ENCODE measurements around the gene CHD9NB.

The CHD9NB gene

DNA sequence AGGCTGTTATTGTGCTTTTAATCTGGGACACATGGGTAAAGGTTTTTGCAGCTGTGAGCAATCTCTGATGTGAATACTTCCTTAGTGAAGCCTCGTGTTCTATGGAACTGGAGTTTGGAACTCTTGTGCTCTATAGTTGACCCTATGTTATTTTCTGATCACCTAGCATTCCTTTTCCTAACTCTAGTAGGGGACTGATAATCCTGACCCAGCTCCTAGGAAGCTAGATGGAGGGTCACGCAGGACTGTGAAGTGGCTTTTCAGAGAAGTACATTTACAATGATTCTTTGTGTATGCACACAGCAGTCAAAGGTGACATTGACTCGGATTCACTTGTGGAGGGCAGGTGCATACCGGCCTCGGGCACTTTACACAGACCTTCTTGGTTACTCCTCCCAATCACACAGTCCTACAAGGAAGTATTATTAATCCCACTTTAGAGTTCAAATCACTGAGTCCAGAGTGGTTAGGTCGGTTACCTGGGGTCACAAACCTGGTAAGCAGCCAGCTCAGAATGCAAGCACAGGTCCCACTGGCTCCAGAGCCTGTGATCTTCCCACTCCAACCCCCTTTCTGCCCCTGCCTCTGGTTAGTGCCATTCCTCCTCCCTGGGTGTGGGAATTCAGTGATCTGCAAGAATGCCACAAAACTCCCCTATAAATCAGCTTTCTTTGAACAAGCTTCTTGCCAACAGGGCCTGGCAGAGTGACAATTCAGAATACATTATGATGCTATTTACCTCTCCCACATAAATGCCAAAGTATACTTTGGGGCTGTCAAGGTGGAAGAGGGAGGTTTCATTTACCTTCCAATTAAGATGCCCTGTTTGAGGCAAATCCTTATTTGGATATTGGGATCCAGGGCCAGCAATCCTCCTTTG lies 7.1 kb downstream of the CHD9NB start:
- Histone ChIP-seq H3K9me3 (no peaks in the 10 kb centered on the region), H3K36me3 (no peaks in the 10 kb centered on the region), H3K4me3 (ENCODE audit: low read depth in 1 of 2, low read length in 1 of 2) (no peak overlapping the region), H3K27me3 (peaks cover 19% of the 10 kb centered on the region), H3K27ac (no peak overlapping the region), H3K4me1 (ENCODE audit: control insufficient read depth in 1 of 2, insufficient read depth in 1 of 2, low read depth in 1 of 2, low read length in 1 of 2) (no peaks in the 10 kb centered on the region)
- TF ChIP-seq, protein P1, sequence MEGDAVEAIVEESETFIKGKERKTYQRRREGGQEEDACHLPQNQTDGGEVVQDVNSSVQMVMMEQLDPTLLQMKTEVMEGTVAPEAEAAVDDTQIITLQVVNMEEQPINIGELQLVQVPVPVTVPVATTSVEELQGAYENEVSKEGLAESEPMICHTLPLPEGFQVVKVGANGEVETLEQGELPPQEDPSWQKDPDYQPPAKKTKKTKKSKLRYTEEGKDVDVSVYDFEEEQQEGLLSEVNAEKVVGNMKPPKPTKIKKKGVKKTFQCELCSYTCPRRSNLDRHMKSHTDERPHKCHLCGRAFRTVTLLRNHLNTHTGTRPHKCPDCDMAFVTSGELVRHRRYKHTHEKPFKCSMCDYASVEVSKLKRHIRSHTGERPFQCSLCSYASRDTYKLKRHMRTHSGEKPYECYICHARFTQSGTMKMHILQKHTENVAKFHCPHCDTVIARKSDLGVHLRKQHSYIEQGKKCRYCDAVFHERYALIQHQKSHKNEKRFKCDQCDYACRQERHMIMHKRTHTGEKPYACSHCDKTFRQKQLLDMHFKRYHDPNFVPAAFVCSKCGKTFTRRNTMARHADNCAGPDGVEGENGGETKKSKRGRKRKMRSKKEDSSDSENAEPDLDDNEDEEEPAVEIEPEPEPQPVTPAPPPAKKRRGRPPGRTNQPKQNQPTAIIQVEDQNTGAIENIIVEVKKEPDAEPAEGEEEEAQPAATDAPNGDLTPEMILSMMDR (IDR thresholded peaks at IDR 0.05) = no peak

DNA sequence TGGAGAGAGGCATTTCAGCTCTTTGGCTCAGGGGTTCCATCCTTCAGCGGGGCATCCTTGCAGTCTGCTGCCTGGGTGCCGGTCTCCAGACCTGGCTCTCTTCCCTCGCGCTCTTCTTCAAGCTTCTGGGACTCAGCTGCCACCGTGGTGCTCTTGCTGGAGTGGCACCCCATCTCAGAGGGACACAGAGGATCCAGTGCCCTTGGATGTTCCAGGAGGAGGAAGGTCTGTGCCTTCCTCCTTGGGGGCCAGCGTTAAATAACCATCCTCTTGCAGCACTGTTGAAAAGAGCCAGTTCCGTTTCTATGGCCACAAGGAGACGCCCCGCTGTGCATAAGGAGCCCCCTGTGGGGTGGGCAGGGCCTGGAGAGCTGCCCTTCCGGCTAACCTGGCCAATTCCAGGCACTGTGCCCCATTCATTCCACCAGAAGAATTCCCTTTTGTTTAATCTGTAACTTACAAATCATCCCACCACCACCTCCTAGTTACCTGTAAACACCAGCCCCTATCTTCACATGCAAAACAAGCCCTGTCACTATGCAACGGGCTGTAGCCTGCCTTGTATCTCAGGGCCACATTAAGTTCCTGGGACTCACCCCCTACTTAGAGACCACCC lies 8.6 kb downstream of the CHD9NB start:
- TF ChIP-seq, protein P1 (IDR thresholded peaks at IDR 0.05) = no peak
- peaks cover 19% of the 10 kb centered on the region for H3K27me3 ChIP-seq
- no peak overlapping the region for H3K27ac ChIP-seq
- no peak overlapping the region for H3K4me3 ChIP-seq (ENCODE audit: low read depth in 1 of 2, low read length in 1 of 2)
- no peaks in the 10 kb centered on the region for H3K9me3 ChIP-seq
- no peaks in the 10 kb centered on the region for H3K4me1 ChIP-seq (ENCODE audit: control insufficient read depth in 1 of 2, insufficient read depth in 1 of 2, low read depth in 1 of 2, low read length in 1 of 2)
- H3K36me3 ChIP-seq = no peaks in the 10 kb centered on the region

DNA sequence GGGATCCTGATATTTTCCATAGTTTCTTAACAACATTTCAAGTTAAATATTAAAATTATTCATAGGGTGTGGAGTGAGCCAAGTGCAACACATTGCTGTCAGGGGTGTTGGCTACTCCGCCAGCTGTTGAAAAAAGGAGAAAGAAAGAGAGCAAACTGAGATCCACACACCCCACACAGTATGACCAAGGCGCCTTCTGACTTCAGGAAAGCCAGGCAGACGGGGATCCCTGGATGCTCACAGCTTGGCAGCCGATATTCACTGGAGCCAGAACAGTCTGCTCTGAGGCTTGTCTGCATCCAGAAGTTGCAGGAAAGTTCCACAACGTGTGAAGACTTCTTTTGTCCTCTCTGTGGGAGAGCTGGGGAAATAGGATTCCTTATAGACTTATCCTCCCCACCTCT lies 9.3 kb downstream of the CHD9NB start:
- peaks cover 19% of the 10 kb centered on the region for H3K27me3 ChIP-seq
- H3K9me3 ChIP-seq = no peaks in the 10 kb centered on the region
- no peaks in the 10 kb centered on the region for H3K4me1 ChIP-seq (ENCODE audit: control insufficient read depth in 1 of 2, insufficient read depth in 1 of 2, low read depth in 1 of 2, low read length in 1 of 2)
- H3K27ac ChIP-seq = no peak overlapping the region
- H3K36me3 ChIP-seq = no peaks in the 10 kb centered on the region
- TF ChIP-seq, protein P1 (IDR thresholded peaks at IDR 0.05) = no peak
- no peak overlapping the region for H3K4me3 ChIP-seq (ENCODE audit: low read depth in 1 of 2, low read length in 1 of 2)

DNA sequence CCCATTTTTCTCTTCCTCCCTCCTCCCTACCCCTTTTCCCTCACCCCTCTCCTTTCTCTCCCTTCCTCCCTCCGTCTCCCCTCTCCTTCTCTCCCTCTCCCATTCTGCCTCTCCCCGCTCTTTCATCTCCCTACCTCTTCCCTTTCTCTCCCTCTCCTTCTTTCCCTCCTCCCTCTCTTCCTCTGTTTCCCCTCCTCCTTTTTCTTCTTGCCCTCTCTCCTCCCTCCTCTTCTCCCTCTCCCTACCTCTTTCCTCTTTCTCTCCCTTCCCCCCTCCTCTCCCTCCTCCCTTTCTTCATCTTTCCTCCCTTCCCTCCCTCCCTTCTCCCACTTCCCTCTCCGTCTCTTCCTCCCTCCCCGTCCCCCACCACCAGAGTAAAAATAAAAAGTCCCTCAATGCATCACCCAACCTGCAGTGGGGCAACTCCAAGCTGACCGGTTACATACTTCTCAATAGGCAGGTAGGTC lies 10.4 kb downstream of the CHD9NB start:
- Histone ChIP-seq H3K9me3 (no peaks in the 10 kb centered on the region), H3K27me3 (peaks cover 19% of the 10 kb centered on the region), H3K4me1 (ENCODE audit: control insufficient read depth in 1 of 2, insufficient read depth in 1 of 2, low read depth in 1 of 2, low read length in 1 of 2) (no peaks in the 10 kb centered on the region), H3K4me3 (ENCODE audit: low read depth in 1 of 2, low read length in 1 of 2) (no peak overlapping the region), H3K27ac (no peak overlapping the region), H3K36me3 (no peaks in the 10 kb centered on the region)
- TF ChIP-seq, protein P1 (IDR thresholded peaks at IDR 0.05) = no peak

DNA sequence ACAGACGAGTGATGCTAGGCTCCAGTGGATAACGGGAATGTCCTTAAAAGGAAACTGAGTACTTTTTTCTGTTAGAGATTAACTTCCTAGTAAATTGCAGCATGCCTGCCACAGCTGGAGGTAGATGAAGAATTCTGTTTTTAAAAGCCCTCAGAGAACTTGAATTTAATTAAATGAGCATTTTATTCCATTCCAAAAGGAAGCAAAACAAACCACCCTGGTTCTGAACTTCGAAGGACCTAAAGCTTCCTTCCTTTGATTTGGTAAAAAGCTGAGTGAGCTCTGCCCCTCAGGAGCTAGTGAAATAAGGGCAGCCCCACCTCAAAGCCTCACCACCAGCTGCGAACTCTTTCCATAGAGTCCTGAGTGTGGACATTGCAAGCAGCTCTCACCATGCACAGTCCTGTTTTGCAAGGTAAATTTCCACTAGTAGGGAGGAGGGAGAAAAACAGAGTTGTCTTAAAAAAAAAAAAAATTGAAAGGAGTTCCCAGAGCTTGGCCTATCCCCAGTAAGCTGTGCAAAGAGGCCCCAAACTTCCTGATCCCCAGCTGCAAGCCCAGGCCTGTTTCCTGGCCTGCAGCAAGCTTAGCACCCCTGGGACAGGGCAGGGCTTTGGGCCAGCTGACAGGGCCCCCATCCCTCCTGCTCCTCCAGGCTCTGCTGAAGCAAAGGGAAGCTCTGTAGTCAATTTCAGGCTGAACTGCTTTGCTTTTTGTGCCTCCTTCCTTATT lies 11.2 kb downstream of the CHD9NB start:
- Histone ChIP-seq H3K9me3 (no peaks in the 10 kb centered on the region), H3K27me3 (peaks cover 19% of the 10 kb centered on the region), H3K4me1 (ENCODE audit: control insufficient read depth in 1 of 2, insufficient read depth in 1 of 2, low read depth in 1 of 2, low read length in 1 of 2) (no peaks in the 10 kb centered on the region), H3K36me3 (no peaks in the 10 kb centered on the region), H3K27ac (no peak overlapping the region), H3K4me3 (ENCODE audit: low read depth in 1 of 2, low read length in 1 of 2) (no peak overlapping the region)
- TF ChIP-seq, protein P1 (IDR thresholded peaks at IDR 0.05) = no peak

Measured in neutrophil (primary cell).